NOMO-1 treated with dmso at 0.1 percent for 144 hours (cell line): Measurements from ENCODE around the gene TBC1D14.

Experiments used
- DNase-seq: peaks from one replicate; lab custom pipeline; 2025; ENCODE audit not compliant: unreplicated experiment; lab: John Stamatoyannopoulos, UW

TBC1D14 gene

DNA sequence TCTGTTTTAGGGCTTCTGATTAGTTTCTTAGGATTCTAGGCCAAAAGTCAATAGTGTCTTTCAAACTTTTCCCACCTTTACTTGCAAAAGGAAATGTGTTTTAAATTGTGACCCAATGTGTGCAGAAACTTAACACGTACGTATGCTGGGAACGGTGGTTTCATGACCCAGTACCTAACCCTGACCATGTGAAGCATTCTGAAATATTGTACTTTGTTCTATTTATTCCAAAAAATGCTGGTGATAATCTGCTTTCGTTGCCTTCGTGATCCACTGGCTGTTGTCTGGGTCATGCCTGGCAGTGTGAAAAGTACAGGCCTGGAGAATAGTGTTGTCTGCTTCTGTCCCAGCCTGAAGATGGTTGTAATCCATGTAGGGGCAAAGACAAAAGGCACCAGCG is 106.9 kb downstream of the TBC1D14 start:
- DNase-seq = no peak

DNA sequence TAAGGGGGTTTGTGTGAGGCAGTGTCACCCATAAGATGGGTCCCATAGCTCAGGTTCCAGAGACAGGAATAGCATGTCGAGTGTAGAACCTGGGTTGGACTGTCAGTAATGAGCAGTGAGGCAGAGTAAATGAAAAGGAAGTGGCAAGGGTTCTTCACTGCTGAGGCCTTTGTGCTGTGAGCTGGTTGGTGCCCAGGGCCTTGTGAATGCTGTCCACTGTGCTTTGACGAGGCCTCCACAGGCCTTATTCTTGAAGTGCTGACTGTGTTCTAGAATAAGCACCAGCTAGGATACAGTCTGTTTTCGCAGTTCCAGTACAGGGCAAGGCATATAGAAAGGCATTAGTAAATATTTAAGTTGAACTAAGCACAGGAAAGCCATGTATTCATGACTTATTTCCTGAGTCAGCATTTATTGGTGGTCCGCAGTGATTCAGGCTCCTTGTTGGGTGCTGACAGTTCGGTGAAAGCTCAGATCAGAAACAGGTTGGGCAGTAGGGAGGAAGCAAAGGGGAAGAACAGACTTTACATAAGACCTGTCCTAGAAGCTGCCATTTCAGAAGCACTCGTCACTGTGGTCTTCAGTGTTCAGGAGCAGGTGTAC is 107.9 kb downstream of the TBC1D14 start:
- DNase-seq = no peak

DNA sequence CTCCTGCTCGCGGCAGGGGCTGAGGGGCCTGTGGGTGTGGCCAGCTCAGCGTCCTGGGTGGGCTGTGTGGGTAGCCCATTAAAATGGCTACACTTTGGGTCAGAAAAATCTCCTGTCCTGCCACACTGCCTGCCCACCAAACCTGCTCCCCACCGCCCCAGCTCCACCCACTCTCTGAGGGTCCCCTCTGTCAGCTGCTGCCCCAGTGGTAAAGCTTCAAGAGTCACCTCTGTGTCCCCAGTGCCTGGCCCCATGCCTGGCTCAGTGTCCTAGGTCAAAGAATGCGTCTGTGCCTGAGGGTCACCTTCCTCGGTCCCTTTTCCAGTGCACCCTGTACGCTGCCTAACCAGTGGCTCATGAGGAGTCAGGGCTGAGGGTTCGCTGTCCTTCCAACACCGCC is 108.7 kb downstream of the TBC1D14 start:
- DNase-seq = no peak

DNA sequence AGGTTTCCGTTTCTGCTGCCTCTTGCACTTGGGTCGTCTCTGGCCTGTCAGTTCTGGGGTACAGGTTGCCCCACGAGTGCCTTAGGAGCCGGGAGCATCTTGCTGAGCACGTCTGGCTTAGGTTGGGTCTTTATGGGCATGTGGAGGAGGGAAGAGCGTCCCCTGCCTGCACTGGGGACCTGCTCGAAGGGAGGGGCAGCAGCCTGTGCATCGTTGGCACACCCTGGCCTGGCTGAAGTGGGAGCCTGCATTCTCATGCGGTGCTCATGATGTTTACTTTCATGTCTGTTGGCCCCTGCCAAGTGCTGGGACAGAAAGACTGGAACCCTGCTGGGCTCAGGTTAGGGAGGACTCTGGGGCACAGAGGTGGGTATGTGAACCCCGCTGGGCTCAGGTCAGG is 109.7 kb downstream of the TBC1D14 start:
- no peak for DNase-seq

DNA sequence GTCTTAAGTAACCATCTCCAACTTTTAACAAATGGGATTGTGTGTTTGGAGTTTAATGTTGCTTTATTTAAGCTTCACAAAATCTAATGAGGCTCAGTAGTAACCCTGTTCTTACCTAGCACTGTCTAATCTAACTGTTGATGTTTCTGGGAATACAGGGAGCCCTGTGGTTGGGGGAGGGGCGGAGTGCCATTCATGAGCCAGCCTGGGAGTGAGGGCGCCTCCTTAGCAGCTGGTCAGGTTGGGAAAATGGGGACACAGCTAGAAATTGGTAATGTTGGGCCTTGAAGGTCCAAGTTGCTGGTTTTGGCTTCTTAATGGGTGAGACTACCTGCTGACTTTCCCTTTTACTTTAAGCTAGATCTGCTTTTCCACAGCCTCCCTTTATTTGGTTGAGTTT is 110.7 kb downstream of the TBC1D14 start:
- DNase-seq = no peak

DNA sequence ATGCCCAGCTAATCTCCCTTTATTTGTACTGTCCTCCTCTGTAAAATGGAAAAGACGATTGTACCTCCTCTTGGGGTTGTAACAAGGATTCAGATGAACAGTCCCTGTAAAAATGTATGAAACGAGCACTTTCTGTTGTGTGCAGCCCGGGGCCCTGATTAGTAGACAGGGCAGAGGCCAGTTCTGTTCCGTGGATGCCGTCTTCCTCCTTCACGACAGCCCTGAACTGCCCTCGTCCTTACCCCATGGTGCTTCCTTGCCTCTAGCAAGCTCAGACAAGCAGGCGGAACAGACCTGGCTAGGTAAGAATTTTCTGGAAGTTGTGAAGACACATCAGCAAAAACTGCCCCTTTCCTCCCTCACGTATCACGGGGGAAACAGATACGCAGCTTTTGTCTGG is 111.2 kb downstream of the TBC1D14 start:
- no peak for DNase-seq

DNA sequence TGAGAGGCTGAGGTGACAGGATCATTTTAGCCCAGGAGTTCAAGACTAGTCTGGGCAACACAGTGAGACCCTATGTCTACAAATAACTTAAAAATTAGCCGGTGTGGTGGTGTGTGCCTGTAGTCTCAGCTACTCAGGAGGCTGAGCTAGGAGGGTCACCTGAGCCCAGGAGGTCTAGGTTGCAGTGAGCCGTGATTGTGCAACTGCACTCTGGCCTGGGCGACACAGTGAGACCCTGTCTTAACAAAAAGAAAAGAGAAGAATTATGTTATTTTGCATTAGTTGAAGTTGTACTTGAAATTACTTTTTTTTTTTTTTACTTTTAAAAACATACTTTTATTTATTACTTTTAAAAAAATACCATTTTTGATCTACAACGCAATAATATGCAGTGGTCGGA is 111.7 kb downstream of the TBC1D14 start:
- DNase-seq = no peak

DNA sequence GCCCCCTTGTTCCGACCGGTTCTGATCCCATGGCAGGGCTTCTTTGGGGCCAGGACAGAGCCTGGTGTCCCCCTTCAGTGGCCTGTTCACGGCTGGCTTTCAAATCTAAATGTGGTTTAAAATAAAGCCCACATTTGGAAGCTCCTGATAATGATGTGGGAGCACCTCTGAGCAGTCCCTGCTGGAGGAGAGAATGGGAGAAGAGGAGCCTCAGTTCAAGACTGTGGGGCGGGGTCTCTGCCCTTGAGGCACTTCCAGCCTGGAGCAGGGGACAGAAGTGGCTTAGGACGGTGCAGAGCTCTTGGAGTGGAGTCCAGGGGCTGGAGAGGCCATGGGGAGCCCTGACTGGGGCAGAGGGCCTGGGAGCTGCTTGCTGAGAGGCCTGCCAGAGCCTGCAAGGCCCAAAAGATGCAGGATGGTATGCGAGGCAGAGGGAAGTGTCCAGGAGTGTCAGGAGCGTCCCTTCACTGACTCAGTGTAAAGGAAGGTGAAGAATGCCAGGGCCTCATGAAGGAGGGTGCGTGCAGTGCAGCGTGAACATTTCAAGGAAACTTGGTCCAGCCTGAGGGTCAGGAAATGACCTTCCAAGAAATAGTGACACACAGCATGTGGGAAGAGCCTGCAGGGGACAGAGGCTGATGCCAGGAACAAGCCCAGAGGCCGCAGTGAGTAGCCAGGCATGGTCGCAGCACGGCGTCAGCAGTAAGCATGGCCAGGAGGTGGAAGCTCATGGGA is 112.5 kb downstream of the TBC1D14 start:
- DNase-seq = no peak

DNA sequence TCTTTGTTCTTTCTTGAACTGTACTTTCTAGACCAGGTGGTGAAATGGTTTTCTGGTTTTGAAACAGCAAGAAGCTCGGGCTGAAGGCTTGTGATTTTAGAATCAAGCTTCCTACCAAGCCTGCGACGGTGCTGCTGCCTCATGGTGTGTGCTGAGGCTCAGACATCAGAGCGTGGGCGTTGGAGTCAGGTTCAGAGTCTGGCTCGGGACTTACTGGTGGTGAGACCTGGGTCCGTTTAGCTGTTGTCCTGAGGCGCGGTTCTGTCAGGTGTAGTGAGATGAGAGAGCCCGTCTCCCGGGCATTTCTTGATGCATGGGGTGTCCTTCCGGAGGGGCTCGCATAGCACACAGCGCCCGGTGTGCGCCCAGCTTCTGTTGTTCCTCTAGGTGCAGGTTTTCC is 113.9 kb downstream of the TBC1D14 start:
- no peak for DNase-seq

DNA sequence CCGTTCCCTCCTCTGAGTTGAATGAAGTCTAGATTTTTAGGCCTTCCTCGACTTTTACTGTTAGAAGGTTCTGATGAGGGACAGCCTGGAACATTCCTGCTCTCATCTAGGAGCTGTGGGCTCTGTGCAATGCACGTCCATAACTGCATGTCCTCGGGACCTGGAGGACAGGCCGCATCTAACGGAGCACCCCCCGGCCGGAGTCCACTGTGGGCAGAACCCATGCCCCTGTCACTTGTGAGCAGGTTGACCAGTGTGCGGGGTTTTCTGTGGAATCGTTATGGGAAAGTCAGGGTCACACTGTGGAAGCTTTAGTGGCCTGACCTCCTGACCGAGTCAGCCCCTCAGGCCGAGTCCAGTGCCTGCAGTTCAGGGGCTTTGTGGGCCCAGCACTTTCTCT is 114.3 kb downstream of the TBC1D14 start:
- DNase-seq = no peak

DNA sequence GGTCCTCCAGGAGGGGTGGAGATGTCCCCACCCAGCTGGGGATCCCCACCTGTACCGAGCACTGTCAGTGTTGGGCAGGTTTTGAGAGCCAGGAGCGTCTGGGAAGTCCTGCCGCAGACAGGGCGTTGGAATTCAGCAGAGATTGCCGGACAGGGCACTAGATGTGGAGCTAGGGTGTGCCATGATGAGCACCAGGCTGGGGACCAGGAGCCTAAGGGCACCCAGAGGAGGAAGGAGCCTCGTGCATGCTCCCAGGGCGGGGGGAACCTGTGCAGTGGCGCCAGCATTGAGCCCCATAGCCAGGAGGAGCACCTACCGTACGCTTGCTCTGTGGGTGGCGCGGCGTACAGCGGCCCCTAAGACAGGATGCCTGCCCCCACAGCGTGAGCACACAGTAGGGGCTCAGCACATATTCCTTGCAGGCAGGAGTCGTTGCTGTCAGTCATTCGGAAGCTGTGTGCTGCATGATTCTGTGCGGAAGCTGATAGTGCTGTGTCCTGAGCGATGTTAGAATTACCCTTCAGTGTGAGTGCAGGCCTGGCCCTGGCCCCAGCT is 114.8 kb downstream of the TBC1D14 start:
- DNase-seq = no peak

DNA sequence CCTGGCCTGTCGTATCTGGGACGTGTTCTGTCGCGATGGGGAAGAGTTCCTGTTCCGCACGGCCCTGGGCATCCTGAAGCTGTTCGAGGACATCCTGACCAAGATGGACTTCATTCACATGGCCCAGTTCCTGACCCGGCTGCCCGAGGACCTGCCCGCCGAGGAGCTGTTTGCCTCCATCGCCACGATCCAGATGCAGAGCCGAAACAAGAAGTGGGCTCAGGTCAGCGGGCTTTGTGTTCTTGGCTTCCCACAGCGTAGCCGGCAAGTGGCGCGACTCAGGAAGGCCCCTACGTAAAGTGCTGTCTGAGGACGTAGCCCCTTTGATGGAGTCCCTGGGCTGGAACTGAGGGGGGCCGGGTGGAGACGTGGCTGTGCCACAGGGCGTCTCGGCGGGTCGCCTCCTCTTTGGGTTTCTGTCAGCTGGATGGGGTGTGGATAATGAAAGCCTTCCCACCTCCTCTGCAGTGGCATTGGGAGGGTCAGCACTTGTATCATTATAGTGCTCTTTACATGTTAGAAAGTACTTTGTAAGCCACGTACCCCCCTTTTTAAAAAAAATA is 115.5 kb downstream of the TBC1D14 start:
- DNase-seq = no peak

DNA sequence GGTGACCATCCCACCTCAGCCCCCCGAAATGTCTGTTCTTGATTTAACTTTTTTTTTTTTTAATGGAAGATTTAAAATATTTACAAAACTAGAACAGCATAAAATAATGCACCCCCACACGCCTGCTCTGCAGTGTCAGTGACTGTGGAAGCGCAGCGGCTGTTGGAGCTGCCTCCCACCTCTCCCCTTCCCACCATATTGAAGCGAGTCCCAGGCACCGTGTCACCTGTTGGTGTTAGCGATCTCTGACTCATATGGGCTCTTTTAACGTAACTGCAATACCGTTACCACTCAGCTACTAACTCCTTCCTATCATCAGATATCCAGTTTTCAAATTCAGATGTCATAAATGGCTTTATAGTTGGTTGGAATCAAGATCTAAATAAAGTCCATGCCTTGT is 116.5 kb downstream of the TBC1D14 start:
- no peak for DNase-seq

DNA sequence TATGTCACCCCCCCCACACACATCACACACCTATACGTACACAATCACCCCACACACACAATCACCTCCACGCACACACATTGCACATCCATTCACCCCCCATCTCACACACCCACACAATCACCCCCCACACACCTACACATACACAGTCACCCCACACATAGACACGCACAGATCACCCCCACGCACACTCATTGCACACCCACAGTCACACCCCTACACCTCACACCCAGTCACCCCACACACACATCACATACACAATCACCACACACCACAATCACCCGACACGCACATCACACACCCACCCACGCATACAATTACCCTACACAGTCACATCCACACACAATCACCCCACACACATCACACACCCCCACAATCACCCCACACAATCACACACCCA is 117.7 kb downstream of the TBC1D14 start:
- DNase-seq = no peak

DNA sequence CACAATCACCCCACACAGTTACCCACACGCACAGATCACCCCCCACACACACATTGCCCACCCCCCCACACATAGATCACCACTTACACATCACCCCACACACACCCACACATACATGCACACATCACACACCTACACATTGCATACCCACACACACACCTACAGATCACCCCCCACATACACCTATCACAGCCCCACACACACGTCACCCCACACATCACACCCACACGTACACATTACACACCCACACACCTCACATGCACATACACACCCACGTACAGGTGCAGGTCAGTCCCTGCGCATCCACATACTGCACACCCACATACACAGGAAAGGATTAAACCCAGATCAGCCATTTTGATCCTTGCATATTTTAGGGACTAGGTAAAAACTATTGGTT is 118.3 kb downstream of the TBC1D14 start:
- no peak for DNase-seq

DNA sequence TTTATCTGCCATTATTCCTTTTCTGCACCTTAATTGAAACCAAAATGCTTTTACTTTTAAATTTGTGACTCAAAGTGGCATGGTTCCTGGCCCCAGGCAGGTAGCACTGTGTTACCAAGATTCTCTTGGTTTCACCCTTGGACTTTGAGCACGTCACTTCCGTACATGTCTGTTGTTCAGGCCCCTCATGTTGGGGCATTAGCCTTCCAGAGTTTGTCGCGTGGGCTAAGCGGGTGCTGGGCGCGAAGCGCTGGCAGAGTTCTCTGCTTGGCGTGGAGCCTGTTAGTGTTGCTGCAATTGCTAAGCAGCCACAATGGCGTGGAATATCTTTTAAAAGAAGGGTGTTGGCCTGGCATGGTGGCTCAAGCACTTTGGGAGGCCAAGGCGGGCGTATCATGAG is 119.6 kb downstream of the TBC1D14 start:
- no peak for DNase-seq

DNA sequence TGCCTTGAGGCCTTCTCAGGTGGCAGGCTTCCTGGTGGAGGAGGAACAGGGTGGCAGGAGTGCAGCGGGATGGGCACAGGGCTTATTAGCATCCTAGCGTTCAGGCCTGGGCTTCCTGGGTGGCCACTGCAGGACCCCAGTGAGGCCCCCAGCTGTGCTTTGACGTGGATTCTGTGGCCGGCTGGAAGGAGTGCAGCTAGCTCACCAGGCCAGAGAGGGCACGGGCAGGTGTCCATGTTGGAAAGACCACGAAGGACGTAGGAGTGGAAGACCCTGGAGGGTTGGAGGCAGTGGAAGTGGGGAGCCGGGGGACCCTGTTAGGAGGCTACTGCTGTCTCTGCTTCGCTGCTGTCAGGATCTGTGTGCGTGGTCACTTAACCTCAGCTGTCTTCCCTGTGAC is 120.3 kb downstream of the TBC1D14 start:
- no peak for DNase-seq

DNA sequence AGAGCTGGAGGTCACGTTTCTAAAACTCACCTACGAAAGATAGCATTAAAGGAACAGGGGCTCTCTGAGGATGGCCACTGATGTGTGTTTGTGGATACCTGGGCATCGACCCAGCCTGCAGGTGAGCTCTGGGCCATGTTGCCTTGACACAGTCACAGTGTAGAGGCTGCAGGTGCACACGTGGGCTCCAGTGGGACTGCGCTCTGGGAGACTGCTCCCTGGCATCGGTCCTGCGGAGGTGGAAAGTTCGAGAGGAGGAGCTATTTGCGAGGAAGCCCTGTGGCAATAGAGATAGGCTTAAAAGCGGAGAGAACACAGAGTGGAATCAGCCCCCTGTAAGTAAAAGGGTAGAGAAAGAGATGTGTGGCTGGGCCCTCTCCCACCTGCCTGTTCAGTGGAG is 121.2 kb downstream of the TBC1D14 start:
- no peak for DNase-seq

DNA sequence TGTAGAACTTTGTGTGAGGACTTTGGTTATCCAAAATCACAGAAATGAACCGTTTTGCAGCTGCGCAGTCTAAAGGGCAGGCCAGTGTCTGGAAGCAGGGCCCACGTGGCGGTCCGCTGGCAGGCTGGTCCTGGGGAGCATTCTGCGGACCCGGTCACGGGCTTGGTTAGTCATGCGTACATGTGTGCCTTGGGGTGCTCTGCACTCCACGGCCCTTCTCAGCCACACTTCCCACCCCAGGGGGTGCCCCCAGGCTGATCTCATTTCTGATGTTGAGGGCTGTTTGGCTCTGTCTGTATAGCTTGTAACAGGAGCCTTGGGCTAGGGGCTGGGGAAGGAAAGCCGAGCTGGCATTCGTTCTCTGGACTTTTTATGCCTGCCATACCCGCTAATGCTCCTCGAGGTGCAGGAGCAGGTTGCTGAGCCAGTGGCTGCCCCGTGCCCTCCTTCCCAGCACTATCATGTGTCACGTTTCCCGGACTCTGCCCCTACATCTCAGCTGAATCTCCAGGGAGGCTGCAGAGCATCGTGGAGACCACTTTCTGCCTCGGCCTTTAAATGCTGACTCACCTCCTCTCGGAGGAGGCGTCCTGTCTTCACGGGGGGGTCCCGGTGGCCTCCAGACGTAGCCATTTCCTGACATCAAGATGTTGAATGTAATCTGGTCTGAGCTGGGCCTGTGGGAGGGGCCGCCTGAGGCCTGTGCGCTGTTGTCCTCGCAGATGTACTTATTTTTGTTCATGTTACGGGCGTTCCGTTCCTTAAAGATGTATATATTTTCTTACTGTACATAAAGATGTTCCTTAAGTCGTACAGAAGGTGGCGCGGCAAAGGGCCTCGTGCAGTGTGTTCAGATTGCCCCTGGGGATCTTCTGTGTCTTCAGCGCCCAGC is 122.2 kb downstream of the TBC1D14 start:
- no peak for DNase-seq

DNA sequence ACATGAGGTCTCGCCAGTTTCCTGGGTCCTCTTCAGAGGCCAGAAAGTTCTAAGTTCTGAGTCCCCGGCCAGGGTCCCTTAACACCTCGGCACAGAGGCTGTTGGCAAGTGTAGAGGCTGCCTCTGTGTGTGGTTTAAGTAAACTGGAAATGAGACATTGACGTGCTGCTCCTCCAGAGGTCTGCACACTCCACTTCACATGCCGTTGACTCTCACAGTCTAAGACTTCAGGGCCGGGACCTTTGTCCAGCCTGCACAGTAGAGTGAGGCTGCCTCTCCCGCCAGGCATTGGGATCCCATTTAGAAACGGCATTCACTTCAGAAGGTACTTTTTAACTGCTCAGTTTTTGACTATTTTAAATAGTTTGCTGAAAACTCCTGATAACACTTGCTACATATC is 123.0 kb downstream of the TBC1D14 start:
- DNase-seq = no peak

DNA sequence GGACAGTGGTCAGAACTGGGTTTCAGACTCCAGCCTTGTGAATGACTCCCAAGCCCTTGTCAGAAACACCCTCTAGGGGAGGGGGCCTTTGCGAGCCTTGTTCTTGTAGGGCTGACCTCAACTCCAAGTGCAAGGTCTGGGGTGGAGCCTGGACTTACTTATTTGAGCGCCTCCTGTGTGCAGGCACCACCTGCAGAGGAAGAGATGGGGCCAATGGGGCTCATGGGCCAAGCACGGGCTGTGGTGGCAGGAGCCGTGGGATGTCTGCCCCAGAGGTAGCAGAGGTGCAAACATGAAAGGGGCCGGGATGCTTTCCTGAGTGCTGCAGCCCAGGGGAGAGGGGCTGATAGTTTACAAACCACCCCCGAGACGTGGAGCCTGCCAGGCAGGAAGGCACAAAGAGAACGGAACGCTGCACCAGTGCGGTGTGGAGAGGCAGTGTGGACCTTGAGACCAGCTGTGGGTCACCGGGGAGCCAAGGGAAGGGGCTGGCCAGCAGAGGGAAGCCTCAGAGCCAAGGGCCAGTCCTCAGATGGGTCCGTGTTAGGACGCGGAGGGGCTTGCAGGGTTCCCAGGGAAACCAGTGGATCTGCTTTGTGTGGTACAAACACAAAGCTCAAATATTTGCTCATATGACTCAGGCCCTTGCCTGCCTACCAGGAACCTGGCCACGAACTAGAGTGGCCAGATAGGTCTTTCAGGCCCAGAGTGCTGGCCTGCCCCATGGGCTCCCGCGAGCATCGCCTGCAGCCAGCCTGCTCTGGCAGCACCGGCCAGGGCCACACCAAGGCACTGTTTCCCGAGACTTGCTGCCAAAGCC is 124.8 kb downstream of the TBC1D14 start:
- DNase-seq = no peak
